ENCODE results near the gene ENPP4. TPM values are rescaled to one million over a fixed set of nuclear protein-coding genes. Genes with fewer than 3 reads are reported as not detected.
"Not testable (repeated sequence)": the region's sequence is repeated elsewhere in the genome, so short reads cannot be mapped to it uniquely, and the experiment has no call there.

The ENPP4 gene
- total RNA-seq, 2 experiments from 2014 or later, result 6.6 to 7.3 TPM

- TF ChIP-seq CTCF (IDR thresholded peaks at IDR 0.05), result no peak
- intact Hi-C loops (cut with micrococcal nuclease), result no loop called here
- no peak for ATAC-seq
- H3K4me3 Mint-ChIP-seq, result no peak overlapping the region
- peaks cover 7% of the 10 kb centered on the region for H3K9me3 Mint-ChIP-seq
- DNase-seq, result no peak
- peaks cover 20% of the 10 kb centered on the region for H3K4me1 Mint-ChIP-seq (ENCODE audit: low read depth)
- peaks cover 36% of the 10 kb centered on the region for H3K36me3 Mint-ChIP-seq (ENCODE audit: low read depth)
- ChIA-PET CTCF (interaction anchor here (1.6 to 2.6 kb wide), 2 partner anchors 14 to 25 kb away, joined by 5 to 9 read pairs; partner anchors contain the start of gene ENPP4), POLR2A (no interaction called here)
- no peak overlapping the region for H3K27ac Mint-ChIP-seq
- no peaks in the 10 kb centered on the region for H3K27me3 Mint-ChIP-seq
These were observed 14.2 kb upstream of the ENPP4 start for GRCh38 chr6:46115634-46116033.

- DNase-seq, result no peak
- intact Hi-C loops (cut with micrococcal nuclease), result no loop called here
- Mint-ChIP-seq H3K27me3 (no peaks in the 10 kb centered on the region), H3K27ac (no peak overlapping the region), H3K4me1 (ENCODE audit: low read depth) (peaks cover 23% of the 10 kb centered on the region), H3K4me3 (no peak overlapping the region), H3K36me3 (ENCODE audit: low read depth) (peaks cover 36% of the 10 kb centered on the region), H3K9me3 (peaks cover 11% of the 10 kb centered on the region)
- ChIA-PET POLR2A (interaction anchor here (1.6 kb wide), 1 partner anchor 14 kb away, joined by 5 read pairs; the partner anchor contains the start of gene ENPP4), CTCF (interaction anchor here (2.6 kb wide), 1 partner anchor 26 kb away, joined by 9 read pairs; no protein-coding TSS in a partner anchor)
- ATAC-seq, result no peak
- TF ChIP-seq CTCF (IDR thresholded peaks at IDR 0.05), result no peak
These were observed 13.5 kb upstream of the ENPP4 start for GRCh38 chr6:46116289-46116688.

- Mint-ChIP-seq H3K36me3 (ENCODE audit: low read depth) (peaks cover 35% of the 10 kb centered on the region), H3K27ac (no peak overlapping the region), H3K27me3 (no peaks in the 10 kb centered on the region), H3K9me3 (peaks cover 14% of the 10 kb centered on the region), H3K4me1 (ENCODE audit: low read depth) (peaks cover 26% of the 10 kb centered on the region), H3K4me3 (no peak overlapping the region)
- DNase-seq, result no peak
- no peak for ATAC-seq
- CTCF ChIA-PET, result interaction anchor here (1.0 to 1.4 kb wide), 2 partner anchors 12 to 28 kb away, joined by 3 to 6 read pairs; no protein-coding TSS in a partner anchor
- TF ChIP-seq CTCF (IDR thresholded peaks at IDR 0.05), result no peak
- intact Hi-C loops (cut with micrococcal nuclease), result no loop called here
- POLR2A ChIA-PET, result interaction anchor here (0.7 to 1.6 kb wide), 2 partner anchors 12 to 997 kb away, joined by 3 to 5 read pairs; partner anchors contain the start of gene ENPP4
These were observed 11.6 kb upstream of the ENPP4 start for GRCh38 chr6:46118157-46118556.

GRCh38 chr6:46118836-46119235, 11.0 kb upstream of the ENPP4 start:
- H3K27me3 Mint-ChIP-seq, result no peaks in the 10 kb centered on the region
- intact Hi-C loops (cut with micrococcal nuclease), result no loop called here
- no peak for DNase-seq
- H3K27ac Mint-ChIP-seq, result peak overlapping the region; percentile 0
- H3K4me3 Mint-ChIP-seq, result no peak overlapping the region
- ChIA-PET CTCF (no interaction called here), POLR2A (no interaction called here)
- ATAC-seq, result no peak
- peaks cover 33% of the 10 kb centered on the region for H3K36me3 Mint-ChIP-seq (ENCODE audit: low read depth)
- no peak for TF ChIP-seq CTCF (IDR thresholded peaks at IDR 0.05)
- H3K4me1 Mint-ChIP-seq (ENCODE audit: low read depth), result peaks cover 26% of the 10 kb centered on the region
- peaks cover 14% of the 10 kb centered on the region for H3K9me3 Mint-ChIP-seq

- POLR2A ChIA-PET; CTCF ChIA-PET; H3K27ac Mint-ChIP-seq; H3K27me3 Mint-ChIP-seq; ATAC-seq; intact Hi-C loops (cut with micrococcal nuclease); H3K4me3 Mint-ChIP-seq: not testable (repeated sequence)
- peaks cover 26% of the 10 kb centered on the region for H3K4me1 Mint-ChIP-seq (ENCODE audit: low read depth)
- peaks cover 33% of the 10 kb centered on the region for H3K36me3 Mint-ChIP-seq (ENCODE audit: low read depth)
- DNase-seq, result peak; percentile 10
- peaks cover 14% of the 10 kb centered on the region for H3K9me3 Mint-ChIP-seq
These were observed 10.1 kb upstream of the ENPP4 start for GRCh38 chr6:46119679-46120078.

All from activated CD8-positive, alpha-beta T cell treated with anti-CD3 and anti-CD28 coated beads for 36 hours (primary cell).